ENCODE data around the gene RPL12.

Gene RPL12

GRCh38 chr9:127444921-127445850 is 6.0 kb downstream of the RPL12 start:
- in situ Hi-C loops (cut with MboI; ENCODE audit: low sequenced_read_pairs): no loop called here

GRCh38 chr9:127444283-127444920 is 6.8 kb downstream of the RPL12 start:
- in situ Hi-C loops (cut with MboI; ENCODE audit: low sequenced_read_pairs): no loop called here

GRCh38 chr9:127438394-127438793 is 12.8 kb downstream of the RPL12 start:
- in situ Hi-C loops (cut with MboI; ENCODE audit: low sequenced_read_pairs): no loop called here

- in situ Hi-C loops (cut with MboI; ENCODE audit: low sequenced_read_pairs): no loop called here
These were observed 13.5 kb downstream of the RPL12 start for GRCh38 chr9:127437497-127438264.

- in situ Hi-C loops (cut with MboI; ENCODE audit: low sequenced_read_pairs): no loop called here
These were observed 20.8 kb downstream of the RPL12 start for GRCh38 chr9:127430415-127430814.

GRCh38 chr9:127428348-127428747 is 22.9 kb downstream of the RPL12 start:
- in situ Hi-C loops (cut with MboI; ENCODE audit: low sequenced_read_pairs): no loop called here

GRCh38 chr9:127426756-127427155 is 24.4 kb downstream of the RPL12 start:
- in situ Hi-C loops (cut with MboI; ENCODE audit: low sequenced_read_pairs): no loop called here

- in situ Hi-C loops (cut with MboI; ENCODE audit: low sequenced_read_pairs): no loop called here
These were observed 26.6 kb downstream of the RPL12 start for GRCh38 chr9:127424676-127424999.

- in situ Hi-C loops (cut with MboI; ENCODE audit: low sequenced_read_pairs): no loop called here
These were observed 27.1 kb downstream of the RPL12 start, which contains the start of gene ZNF79 for GRCh38 chr9:127423934-127424675. TSS of gene ZNF79 (plus strand) at chr9:127424382. CDS start at chr9:127424788, 406 bp downstream.

- in situ Hi-C loops (cut with MboI; ENCODE audit: low sequenced_read_pairs): no loop called here
These were observed 27.7 kb downstream of the RPL12 start for GRCh38 chr9:127423476-127423933.

GRCh38 chr9:127422787-127423186 is 28.4 kb downstream of the RPL12 start:
- in situ Hi-C loops (cut with MboI; ENCODE audit: low sequenced_read_pairs): no loop called here

GRCh38 chr9:127422133-127422782 is 28.9 kb downstream of the RPL12 start:
- in situ Hi-C loops (cut with MboI; ENCODE audit: low sequenced_read_pairs): no loop called here

- in situ Hi-C loops (cut with MboI; ENCODE audit: low sequenced_read_pairs): no loop called here
These were observed 30.1 kb downstream of the RPL12 start for GRCh38 chr9:127421057-127421456.

- in situ Hi-C loops (cut with MboI; ENCODE audit: low sequenced_read_pairs): no loop called here
These were observed 31.9 kb downstream of the RPL12 start for GRCh38 chr9:127419348-127419747.

- in situ Hi-C loops (cut with MboI; ENCODE audit: low sequenced_read_pairs): no loop called here
These were observed 33.2 kb downstream of the RPL12 start for GRCh38 chr9:127418037-127418471.

- in situ Hi-C loops (cut with MboI; ENCODE audit: low sequenced_read_pairs): no loop called here
These were observed 33.8 kb downstream of the RPL12 start for GRCh38 chr9:127417131-127418036.

GRCh38 chr9:127415657-127416056 is 35.5 kb downstream of the RPL12 start:
- in situ Hi-C loops (cut with MboI; ENCODE audit: low sequenced_read_pairs): no loop called here

- in situ Hi-C loops (cut with MboI; ENCODE audit: low sequenced_read_pairs): no loop called here
These were observed 36.1 kb downstream of the RPL12 start for GRCh38 chr9:127415141-127415540.

GRCh38 chr9:127411122-127411521 is 40.1 kb downstream of the RPL12 start:
- in situ Hi-C loops (cut with MboI; ENCODE audit: low sequenced_read_pairs): no loop called here

All from HL-60/S4 treated with retinoic acid at 250 ng/mL for 4 days and 3 days (cell line).